SU-DHL-6 (cell line): ENCODE data around the gene HELZ.

Experiments used
- H2AFZ ChIP-seq: fragments of 200-600 bp; sonication (generic); 2 replicates; pipeline ENCODE4 v1.6.1; 2014; ENCODE audit warnings: low read depth, mild to moderate bottlenecking, moderate library complexity, mixed read lengths, antibody characterized with exemption, low read length; ENCODE audit not compliant: severe bottlenecking
- H3F3A ChIP-seq: fragments of 200-600 bp; shearing (Covaris generic); 2 replicates; pipeline ENCODE4 v1.6.0; 2016; ENCODE audit warnings: antibody characterized with exemption, mild to moderate bottlenecking; ENCODE audit not compliant: insufficient read depth
- H3K27ac ChIP-seq: fragments of 200-600 bp; sonication (generic); 2 replicates; pipeline ENCODE4 v1.5.1; 2016; ENCODE audit warnings: low read depth, mild to moderate bottlenecking, low read length, moderate library complexity, mixed read lengths
- H3K27me3 ChIP-seq: fragments of 200-600 bp; sonication (generic), shearing (Covaris generic); 2 replicates; pipeline ENCODE4 v1.6.0; 2014; ENCODE audit warnings: mild to moderate bottlenecking, low read length
- H3K36me3 ChIP-seq: fragments of 200-600 bp; sonication (generic); 2 replicates; pipeline ENCODE4 v1.6.1; 2014; ENCODE audit warnings: mild to moderate bottlenecking, low read length, mixed read lengths
- H3K4me2 ChIP-seq: fragments of 300-600, 200-600 bp; shearing (Covaris generic), sonication (generic); 2 replicates; pipeline ENCODE4 v1.6.0; 2014; ENCODE audit warnings: low read length, low read depth, mild to moderate bottlenecking; ENCODE audit not compliant: poor library complexity, severe bottlenecking
- H3K4me3 ChIP-seq: fragments of 200-600 bp; sonication (generic); 2 replicates; pipeline ENCODE4 v1.5.1; 2014; ENCODE audit warnings: antibody characterized with exemption, low read length, mild to moderate bottlenecking, mixed read lengths; ENCODE audit not compliant: insufficient read depth, poor library complexity, severe bottlenecking
- H3K79me2 ChIP-seq: fragments of 200-600 bp; sonication (generic); 2 replicates; pipeline ENCODE4 v1.6.1; 2014; ENCODE audit warnings: mild to moderate bottlenecking, low read length, moderate library complexity; ENCODE audit not compliant: insufficient read depth
- H3K9ac ChIP-seq: fragments of 200-600 bp; sonication (generic); 2 replicates; pipeline ENCODE4 v1.7.0; 2014; ENCODE audit warnings: mild to moderate bottlenecking, low read length
- H3K9me2 ChIP-seq: fragments of 200-600 bp; sonication (generic); replicated peaks from 2 replicates; pipeline ENCODE4 v1.6.1; 2014; ENCODE audit warnings: low read length; ENCODE audit not compliant: insufficient read depth
- H3K9me3 ChIP-seq: fragments of 200-600 bp; sonication (generic); 2 replicates; pipeline ENCODE4 v1.6.1; 2014; ENCODE audit warnings: low read length, mixed read lengths; ENCODE audit not compliant: insufficient read depth
- H4K20me1 ChIP-seq: fragments of 200-600 bp; sonication (generic); 2 replicates; pipeline ENCODE4 v1.6.1; 2014; ENCODE audit warnings: low read depth, mild to moderate bottlenecking, antibody characterized with exemption, low read length, moderate library complexity, mixed read lengths
- EZH2phosphoT487 ChIP-seq: fragments of 200-600 bp; sonication (generic), shearing (Covaris generic); conservative IDR thresholded peaks from 2 replicates; pipeline ENCODE4 v1.6.1; 2018; ENCODE audit warnings: mild to moderate bottlenecking, antibody characterized with exemption, low read length, moderate library complexity, mixed read lengths
- TF ChIP-seq, protein P1 (sequence below): fragments of 200-600 bp; sonication (generic); IDR thresholded peaks from one replicate; pipeline ENCODE4 v1.5.1; 2017; ENCODE audit warnings: antibody characterized with exemption, mild to moderate bottlenecking, low read length, moderate library complexity; ENCODE audit not compliant: insufficient read depth, poor library complexity, severe bottlenecking

Gene HELZ

DNA sequence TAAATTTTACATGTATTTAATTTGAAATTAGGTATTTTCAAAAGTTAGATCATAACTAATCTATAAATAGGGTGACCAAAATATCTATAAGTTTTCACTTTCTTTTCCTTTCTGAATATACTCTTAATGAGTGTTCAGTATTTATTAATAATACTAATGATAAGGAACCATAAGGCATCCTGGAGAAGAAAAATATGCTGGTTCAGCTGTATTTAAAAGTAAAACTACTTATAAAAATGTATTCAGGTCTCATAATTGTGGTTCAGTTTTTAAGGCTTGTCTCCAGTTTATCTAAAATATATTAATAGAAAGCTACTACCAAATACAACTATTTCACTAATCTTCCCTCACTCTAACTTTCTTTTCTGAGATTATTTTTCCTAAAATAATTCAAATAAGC is 67.3 kb downstream of the HELZ start:
- Histone ChIP-seq H3K4me2 (no peak overlapping the region), H3K27me3 (no peaks in the 10 kb centered on the region), H4K20me1 (no peaks in the 10 kb centered on the region), H3K79me2 (no peaks in the 10 kb centered on the region), H2AFZ (no peak overlapping the region), H3K9me2 (no peaks in the 10 kb centered on the region), H3K4me3 (no peak overlapping the region), H3K9me3 (no peaks in the 10 kb centered on the region), H3K9ac (no peak overlapping the region), H3K27ac (no peak overlapping the region), H3K36me3 (peaks cover 22% of the 10 kb centered on the region), H3F3A (no peaks in the 10 kb centered on the region)
- TF ChIP-seq, protein P1, sequence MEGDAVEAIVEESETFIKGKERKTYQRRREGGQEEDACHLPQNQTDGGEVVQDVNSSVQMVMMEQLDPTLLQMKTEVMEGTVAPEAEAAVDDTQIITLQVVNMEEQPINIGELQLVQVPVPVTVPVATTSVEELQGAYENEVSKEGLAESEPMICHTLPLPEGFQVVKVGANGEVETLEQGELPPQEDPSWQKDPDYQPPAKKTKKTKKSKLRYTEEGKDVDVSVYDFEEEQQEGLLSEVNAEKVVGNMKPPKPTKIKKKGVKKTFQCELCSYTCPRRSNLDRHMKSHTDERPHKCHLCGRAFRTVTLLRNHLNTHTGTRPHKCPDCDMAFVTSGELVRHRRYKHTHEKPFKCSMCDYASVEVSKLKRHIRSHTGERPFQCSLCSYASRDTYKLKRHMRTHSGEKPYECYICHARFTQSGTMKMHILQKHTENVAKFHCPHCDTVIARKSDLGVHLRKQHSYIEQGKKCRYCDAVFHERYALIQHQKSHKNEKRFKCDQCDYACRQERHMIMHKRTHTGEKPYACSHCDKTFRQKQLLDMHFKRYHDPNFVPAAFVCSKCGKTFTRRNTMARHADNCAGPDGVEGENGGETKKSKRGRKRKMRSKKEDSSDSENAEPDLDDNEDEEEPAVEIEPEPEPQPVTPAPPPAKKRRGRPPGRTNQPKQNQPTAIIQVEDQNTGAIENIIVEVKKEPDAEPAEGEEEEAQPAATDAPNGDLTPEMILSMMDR = no peak
- no peak for TF ChIP-seq EZH2phosphoT487

DNA sequence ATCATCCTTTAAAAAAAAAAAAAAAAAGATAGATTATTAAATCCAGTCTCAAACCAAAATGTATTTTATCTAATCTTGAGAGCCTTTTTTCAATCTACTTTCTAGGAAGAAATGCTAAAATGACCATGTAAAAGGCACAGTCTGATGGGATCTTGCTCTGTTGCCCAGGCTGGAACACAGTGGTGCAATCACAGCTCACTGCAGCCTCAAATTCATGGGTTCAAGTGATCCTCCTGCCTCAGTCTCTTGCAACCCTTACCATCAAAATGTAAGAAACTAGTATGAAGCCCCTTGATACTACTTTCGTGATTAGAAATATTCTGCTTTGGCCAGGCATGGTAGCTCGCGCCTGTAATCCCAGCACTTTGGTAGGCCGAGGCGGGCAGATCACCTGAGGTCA is 70.8 kb downstream of the HELZ start:
- H3K9me2 ChIP-seq = no peaks in the 10 kb centered on the region
- no peaks in the 10 kb centered on the region for H3K9me3 ChIP-seq
- no peaks in the 10 kb centered on the region for H3K27me3 ChIP-seq
- H3F3A ChIP-seq = no peaks in the 10 kb centered on the region
- H3K4me2 ChIP-seq = no peak overlapping the region
- H3K27ac ChIP-seq = no peak overlapping the region
- H3K4me3 ChIP-seq = no peak overlapping the region
- no peak overlapping the region for H3K9ac ChIP-seq
- peaks cover 21% of the 10 kb centered on the region for H3K36me3 ChIP-seq
- H2AFZ ChIP-seq = no peak overlapping the region
- H4K20me1 ChIP-seq = no peaks in the 10 kb centered on the region
- TF ChIP-seq, protein P1 = no peak
- no peaks in the 10 kb centered on the region for H3K79me2 ChIP-seq

DNA sequence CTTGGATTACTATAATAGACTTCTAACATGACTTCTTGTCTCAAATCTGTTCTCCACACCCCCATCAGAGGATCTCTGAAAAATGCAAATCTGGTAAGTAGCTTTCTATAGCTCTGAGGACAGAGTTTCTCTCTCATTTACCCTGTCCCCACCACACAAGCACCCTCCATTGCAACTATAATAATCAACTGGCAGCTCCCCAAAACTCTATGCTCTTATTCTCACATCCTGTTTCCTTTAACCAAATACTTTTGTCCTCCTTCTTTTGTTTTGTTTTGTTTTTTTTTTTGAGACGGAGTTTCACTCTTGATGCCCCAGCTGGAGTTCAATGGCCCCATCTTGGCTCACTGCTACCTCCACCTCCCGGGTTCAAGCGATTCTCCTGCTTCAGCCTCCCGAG is 73.4 kb downstream of the HELZ start:
- Histone ChIP-seq H3K4me3 (no peak overlapping the region), H3K9me2 (no peaks in the 10 kb centered on the region), H3K27me3 (no peaks in the 10 kb centered on the region), H3K9me3 (no peaks in the 10 kb centered on the region), H3F3A (no peaks in the 10 kb centered on the region), H2AFZ (no peak overlapping the region), H3K9ac (no peak overlapping the region), H4K20me1 (no peaks in the 10 kb centered on the region), H3K27ac (no peak overlapping the region), H3K4me2 (no peak overlapping the region), H3K79me2 (no peaks in the 10 kb centered on the region), H3K36me3 (peaks cover 8% of the 10 kb centered on the region; the same call in 1 of the 2 replicates)
- TF ChIP-seq EZH2phosphoT487 = no peak
- TF ChIP-seq, protein P1 = no peak

DNA sequence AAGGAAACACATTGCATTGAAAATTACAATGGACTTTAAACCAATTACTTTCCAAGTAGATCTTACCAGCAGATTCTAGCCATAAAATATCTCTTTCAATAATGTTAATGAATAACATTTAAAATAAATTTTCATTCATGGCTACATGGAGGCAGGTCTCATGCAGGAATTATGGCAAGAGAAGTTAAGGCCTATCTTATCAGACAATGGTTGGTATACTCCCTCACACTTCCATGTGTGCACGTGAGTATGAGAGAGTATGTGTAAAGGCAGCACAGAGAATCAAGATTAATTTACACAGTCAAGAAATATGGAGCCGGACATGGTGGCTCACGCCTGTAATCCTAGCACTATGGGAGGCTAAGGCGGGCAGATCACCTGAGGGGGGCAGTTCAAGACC is 76.5 kb downstream of the HELZ start:
- Histone ChIP-seq H2AFZ (no peak overlapping the region), H3K9me2 (no peaks in the 10 kb centered on the region), H3K9me3 (no peaks in the 10 kb centered on the region), H3F3A (no peaks in the 10 kb centered on the region), H3K79me2 (no peaks in the 10 kb centered on the region), H3K9ac (no peak overlapping the region), H3K27ac (no peak overlapping the region), H3K36me3 (peaks cover 20% of the 10 kb centered on the region; the same call in 1 of the 2 replicates), H3K4me3 (no peak overlapping the region), H4K20me1 (no peaks in the 10 kb centered on the region), H3K27me3 (no peaks in the 10 kb centered on the region), H3K4me2 (no peak overlapping the region)
- no peak for TF ChIP-seq EZH2phosphoT487
- TF ChIP-seq, protein P1 = no peak
